GM19239 (cell line): ENCODE data around the gene OXGR1.

Experiments
- DNase-seq: peaks from one replicate; pipeline ENCODE4 v3.0.0; 2011; ENCODE audit warnings: low spot score; ENCODE audit not compliant: insufficient read length
- FAIRE-seq: peaks from 2 replicates; lab custom pipeline; 2011; peaks lifted over from hg19 to GRCh38; lab: Jason Lieb, UNC

The OXGR1 gene

DNA sequence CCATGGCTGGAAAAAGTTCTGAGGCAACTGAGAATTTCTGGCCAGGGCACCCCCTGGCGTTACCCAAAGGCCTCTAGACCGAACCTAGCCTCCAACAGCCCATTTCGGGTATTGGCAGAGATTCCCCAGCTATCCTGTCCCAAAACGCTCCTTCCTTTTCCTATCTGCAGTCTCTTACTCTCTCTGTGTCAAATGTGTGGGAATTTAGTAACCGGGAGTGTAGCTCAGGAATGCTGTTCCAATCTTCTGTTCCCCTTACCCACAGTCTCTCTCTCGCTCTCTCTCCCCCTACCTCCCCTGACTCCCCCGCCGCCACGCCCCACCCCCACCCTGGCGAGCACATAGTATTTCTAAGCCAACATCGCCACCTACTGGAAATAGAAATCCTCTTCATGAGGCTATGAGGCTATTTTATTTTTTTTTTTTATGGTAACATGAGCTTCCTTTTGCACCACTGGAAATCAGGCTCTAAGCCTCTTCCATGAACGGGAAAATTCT lies 27.0 kb downstream of the OXGR1 start:
- no peak for FAIRE-seq
- DNase-seq: no peak

DNA sequence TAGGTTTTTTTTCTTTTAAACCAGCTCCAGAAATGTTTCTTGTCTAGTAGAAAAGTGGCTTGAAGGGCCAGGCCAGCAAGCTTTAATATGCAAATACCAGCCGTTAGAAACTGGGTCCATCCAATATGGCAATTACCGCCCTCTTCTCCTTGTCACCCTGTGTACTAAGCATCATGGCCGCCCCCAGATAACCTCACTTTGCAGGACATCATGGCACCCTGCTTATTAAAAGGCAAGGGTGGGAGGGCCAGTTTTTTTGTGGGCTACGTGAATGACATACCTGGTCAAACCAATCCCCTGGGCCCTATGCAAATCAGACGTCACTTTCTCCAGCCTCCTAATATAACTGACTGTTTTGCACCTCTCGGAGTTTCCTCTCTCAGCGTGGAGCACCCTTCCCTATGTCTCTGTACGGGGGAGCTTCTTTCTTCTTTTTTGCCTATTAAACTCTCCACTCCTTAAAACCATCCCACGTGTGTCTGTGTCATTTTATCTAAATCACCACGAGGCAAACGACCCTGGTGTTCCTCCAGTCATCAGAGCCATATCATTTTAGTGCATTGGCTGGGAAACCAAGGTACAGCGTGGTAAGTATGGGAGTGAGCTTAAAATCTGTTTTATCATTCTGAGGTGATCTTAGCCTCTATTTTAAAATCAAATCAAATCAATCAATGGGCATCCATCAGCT lies 27.7 kb downstream of the OXGR1 start:
- no peak for DNase-seq
- no peak for FAIRE-seq

DNA sequence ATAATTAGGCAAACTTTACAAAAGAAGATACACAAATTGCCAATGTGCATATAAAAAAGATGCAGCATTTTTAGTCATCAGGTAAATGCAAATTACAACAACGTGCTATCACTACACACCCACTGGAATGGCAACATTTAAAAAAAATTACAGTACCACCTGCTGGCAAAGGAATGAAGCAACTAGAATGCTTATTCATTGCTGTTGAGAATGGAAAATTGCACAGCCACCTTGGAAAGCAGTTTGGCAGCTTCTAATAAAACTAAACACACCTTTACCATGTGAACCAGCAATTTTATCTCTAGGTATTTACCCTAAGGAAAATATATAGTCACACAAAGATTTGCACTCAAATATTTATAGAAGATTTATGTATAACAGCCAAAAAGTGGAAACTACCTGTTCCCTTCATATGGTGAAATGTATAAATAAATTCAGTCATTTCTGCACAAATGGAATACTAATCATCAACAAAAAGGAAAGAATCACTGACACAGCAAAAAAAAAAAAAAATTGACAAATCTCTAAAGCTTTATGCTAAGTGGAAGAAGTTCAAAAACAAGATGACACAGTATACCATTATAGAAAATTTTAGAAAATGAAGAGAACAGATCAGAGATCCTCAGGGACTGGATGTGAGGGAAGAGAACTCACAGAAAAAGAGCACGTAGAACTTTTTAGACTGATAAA lies 30.3 kb downstream of the OXGR1 start:
- FAIRE-seq (no peak), DNase-seq (no peak)

DNA sequence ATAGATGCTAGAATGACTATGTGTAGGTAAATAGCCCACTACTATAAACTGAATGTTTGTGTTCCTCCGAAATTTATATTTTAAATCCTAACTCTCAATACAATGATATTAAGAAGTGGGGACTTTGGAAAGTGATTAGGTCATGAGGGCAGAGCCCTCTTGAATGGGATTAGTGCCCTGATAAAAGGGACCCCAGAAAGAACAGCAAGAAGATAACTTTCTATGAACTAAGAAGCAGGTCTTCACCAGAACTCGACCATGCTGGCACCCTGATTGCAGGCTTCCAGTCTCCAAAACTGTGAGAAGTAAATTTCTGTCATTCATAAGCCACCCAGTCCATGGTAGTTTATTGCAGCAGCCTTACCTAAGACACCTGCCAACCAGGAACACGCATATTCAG lies 33.9 kb downstream of the OXGR1 start:
- no peak for FAIRE-seq
- DNase-seq: no peak

DNA sequence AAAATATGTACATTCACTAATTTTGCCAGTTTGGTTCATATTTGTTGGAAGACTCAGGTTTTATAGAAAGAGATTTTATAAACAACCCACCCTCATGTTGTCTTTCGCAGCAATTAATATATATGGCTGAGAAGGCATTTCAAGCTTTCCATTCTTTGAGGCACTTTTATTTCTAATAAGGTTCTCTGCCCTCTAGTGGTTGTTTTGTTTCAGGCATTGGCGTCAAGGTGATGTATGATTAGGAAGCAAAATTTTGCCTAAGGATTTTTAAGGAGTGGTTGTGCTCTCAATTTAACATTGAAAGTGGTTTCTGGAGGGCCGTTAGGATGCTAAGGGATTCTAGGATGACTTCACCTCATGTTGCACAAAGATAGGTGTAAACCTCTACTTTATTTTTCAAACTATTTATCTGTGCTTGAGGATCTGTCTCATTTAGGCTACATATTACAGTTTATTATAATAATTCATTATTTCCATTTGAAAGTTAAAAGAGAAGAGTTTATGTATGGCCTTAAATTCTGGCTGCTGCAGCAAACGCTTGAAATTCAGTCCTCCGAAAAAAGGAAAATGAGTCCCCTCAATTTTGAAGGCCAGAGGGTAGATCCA lies 35.9 kb downstream of the OXGR1 start:
- no peak for FAIRE-seq
- no peak for DNase-seq

DNA sequence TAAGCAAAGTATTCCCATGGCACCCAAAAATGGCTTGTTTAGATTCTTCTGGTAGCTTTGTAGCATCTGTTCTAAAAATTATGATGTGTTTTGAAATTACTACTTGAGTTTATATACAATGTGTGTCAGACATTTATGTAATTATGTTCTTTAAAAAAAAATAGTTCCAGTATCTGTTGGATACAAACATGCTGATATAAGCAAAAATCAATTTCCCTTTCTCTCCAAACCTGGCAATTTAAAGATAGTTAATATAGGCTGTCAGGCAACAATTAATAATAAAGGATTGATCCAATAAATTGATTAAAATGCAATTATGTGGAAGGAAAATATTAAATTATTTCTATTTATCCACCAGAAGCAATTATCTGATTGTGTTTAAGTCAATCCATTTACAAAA lies 41.7 kb downstream of the OXGR1 start:
- DNase-seq (no peak), FAIRE-seq (no peak)

DNA sequence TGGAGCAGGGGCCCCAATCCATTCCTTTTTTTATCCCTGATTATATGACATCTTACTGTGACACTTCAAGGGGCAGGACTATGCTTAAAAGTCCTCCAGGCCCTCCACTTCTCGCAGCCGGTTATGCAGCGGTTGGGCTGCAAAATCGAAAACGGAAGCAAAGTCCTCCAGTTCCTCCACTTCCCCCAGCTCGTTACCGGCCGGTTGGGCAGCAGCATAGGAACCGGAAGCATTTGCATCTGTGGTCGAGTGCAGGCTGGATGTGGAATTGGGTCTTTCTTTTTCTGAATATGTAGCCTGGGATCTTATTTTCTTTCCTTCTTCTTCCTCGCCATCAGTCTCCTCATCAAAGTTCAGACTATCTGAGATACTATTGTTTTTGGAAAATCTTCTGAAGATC lies 46.1 kb downstream of the OXGR1 start:
- FAIRE-seq (no peak), DNase-seq (no peak)

DNA sequence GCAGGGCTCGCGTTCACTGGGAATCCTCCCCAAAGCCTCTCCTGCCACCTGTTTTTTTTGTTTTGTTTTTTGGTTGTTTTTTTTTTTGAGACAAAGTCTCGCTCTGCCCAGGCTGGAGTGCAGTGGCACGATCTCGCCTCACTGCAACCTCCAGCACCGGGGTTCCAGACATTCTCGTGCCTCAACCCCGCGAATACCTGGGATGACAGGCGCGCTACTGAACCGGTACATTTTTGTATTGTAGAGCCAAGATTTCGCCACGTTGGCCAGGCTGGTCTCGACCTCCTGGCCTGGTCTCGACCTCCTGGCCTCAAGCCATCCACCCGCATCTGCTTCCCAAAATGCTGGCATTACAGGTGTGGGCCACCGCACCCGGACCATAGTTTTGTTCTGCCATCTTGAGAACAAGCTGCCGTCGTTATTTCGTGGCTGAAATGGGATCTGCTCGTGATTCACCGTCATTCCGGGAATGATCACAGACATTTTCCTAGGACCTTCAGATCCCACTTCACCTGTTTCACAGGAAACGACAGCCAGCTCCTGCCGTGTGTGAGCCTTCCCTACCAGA lies 46.8 kb downstream of the OXGR1 start:
- FAIRE-seq (no peak), DNase-seq (no peak)

DNA sequence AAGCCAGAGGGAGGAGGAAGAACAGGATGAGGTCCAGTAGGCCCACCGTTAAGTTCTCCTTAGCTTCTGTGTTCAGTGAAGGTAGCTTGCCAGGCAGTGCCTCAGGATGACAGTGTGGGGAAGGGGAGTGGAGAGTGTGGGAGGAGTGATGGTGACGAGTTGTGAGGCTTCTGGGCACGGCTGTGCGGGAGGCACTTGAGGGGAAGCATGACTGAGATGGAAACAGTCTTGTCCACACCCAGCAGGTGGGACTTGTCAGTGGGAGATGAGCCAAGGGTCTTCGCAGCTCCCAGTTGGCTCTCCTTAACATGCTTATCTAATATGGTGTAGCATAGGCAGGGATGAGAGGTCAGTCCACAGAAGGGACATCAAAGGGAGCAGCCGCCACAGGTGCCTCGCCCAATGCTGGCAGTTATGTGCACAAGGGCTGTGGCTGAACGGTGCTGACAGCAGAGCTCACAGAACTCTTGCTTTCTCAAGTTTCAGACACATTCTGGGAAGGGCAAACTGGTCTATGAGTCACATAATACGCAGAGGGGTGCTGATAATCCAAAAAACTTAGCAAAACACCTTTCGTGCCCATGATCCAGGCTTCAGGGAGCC lies 47.5 kb downstream of the OXGR1 start:
- DNase-seq (no peak), FAIRE-seq (no peak)

DNA sequence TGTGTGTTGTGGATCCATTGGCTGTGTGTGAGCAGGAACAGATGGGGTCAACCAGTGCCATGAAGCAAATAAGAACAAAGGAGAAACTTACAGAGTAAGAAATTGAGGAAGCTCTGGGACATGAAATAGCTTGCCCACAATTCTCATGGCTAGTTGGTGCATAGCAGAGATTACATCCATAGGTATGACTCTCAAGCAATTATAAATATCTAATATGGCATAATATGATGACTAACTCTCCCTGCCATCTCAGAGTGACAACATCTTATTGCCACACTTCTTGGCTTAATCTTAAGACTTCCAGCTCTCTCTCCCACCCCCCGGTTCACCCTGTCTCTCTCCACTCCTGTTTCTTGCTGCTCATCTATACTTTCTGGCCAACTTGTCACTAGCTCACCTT lies 53.3 kb downstream of the OXGR1 start:
- no peak for DNase-seq
- FAIRE-seq: no peak

DNA sequence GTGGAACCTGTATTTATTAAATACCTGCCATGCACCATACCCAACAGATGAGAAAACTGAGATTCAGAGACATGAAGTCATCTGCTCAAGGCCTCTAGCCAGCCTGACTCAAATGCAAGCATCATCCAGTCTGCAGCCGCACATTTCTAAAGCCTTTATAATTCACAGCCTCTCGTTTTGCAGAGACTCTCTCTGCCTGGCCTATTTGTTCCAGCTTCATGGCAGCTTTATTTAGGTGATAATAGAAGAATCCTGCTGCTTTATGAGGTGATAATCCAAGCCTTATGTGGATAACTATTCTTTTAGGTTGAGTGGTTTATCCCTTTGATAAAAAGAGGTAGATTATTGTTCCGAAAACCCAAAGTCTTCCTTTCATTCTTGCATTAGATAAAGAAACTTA lies 58.4 kb downstream of the OXGR1 start:
- no peak for DNase-seq
- FAIRE-seq: no peak
